GM12873 (cell line): ENCODE data around the gene SCN1B.

ENCODE experiments used
- TF ChIP-seq, protein P1 (sequence below): IDR thresholded peaks from 2 replicates; pipeline ENCODE4 v1.5.1; 2012; ENCODE audit warnings: low read depth, mild to moderate bottlenecking, moderate library complexity, low read length, control low read depth; ENCODE audit not compliant: insufficient read depth; ENCODE audit errors: missing control alignments

The SCN1B gene

GRCh38 chr19:35075202-35076025 lies 45.1 kb downstream of the SCN1B start:
- TF ChIP-seq, protein P1, sequence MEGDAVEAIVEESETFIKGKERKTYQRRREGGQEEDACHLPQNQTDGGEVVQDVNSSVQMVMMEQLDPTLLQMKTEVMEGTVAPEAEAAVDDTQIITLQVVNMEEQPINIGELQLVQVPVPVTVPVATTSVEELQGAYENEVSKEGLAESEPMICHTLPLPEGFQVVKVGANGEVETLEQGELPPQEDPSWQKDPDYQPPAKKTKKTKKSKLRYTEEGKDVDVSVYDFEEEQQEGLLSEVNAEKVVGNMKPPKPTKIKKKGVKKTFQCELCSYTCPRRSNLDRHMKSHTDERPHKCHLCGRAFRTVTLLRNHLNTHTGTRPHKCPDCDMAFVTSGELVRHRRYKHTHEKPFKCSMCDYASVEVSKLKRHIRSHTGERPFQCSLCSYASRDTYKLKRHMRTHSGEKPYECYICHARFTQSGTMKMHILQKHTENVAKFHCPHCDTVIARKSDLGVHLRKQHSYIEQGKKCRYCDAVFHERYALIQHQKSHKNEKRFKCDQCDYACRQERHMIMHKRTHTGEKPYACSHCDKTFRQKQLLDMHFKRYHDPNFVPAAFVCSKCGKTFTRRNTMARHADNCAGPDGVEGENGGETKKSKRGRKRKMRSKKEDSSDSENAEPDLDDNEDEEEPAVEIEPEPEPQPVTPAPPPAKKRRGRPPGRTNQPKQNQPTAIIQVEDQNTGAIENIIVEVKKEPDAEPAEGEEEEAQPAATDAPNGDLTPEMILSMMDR: no peak

DNA sequence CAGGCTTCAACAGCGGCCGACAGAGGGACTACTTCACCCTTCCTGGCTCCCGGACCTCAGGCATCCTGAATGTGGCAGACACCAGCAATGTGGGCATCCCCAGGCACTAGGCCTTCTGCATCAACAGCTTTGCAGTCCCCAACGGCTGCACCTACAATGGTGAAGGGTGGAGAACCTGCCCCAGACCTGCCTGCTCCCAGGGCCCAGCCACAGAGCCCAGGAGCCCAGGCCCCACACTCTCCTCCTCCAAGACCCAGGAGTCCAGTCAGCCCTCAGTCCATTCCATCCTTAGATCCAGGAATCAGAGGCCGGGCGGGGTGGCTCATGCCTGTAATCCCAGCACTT lies 45.7 kb downstream of the SCN1B start:
- TF ChIP-seq, protein P1: no peak

GRCh38 chr19:35076657-35077056 lies 46.4 kb downstream of the SCN1B start:
- TF ChIP-seq, protein P1: no peak

GRCh38 chr19:35077411-35078223 lies 47.3 kb downstream of the SCN1B start:
- TF ChIP-seq, protein P1: no peak

- TF ChIP-seq, protein P1: no peak
These were observed 49.6 kb downstream of the SCN1B start for GRCh38 chr19:35079826-35080225.

GRCh38 chr19:35080613-35081170 lies 50.4 kb downstream of the SCN1B start:
- TF ChIP-seq, protein P1: no peak

GRCh38 chr19:35081201-35081600 lies 50.9 kb downstream of the SCN1B start:
- TF ChIP-seq, protein P1: no peak
